Epidermal melanocyte (primary cell): ENCODE results near the gene CYP3A4.
A peak's percentile ranks its signal among the peaks of the same experiment; 100 is the strongest.
"Not testable (repeated sequence)": the region's sequence is repeated elsewhere in the genome, so short reads cannot be mapped to it uniquely, and the experiment has no call there.

ENCODE experiments used
- DNase-seq: peaks from one replicate; pipeline ENCODE4 v3.0.0; 2011; ENCODE audit warnings: low spot score; ENCODE audit not compliant: insufficient read length

CYP3A4 gene

DNA sequence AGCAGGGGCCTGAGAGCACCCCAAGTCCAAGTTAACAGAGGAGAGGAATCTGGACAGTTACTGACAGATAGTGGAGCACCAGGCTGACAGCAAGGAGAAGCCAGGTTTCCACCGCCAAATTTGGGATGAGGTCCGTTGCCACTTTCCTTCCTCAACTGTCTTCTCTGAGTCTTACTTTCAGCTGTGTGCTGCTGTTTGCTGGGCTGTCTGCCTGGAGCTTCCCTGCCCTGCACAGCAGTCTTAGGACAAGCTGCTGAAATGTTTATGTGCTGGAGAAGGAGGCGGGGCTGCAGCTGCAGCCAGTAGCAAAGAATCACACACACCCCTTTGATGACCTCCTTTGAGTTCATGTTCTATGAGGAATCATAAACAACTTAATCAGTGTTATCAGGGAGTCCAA, 31.6 kb downstream of the CYP3A4 start:
- DNase-seq: no peak

DNA sequence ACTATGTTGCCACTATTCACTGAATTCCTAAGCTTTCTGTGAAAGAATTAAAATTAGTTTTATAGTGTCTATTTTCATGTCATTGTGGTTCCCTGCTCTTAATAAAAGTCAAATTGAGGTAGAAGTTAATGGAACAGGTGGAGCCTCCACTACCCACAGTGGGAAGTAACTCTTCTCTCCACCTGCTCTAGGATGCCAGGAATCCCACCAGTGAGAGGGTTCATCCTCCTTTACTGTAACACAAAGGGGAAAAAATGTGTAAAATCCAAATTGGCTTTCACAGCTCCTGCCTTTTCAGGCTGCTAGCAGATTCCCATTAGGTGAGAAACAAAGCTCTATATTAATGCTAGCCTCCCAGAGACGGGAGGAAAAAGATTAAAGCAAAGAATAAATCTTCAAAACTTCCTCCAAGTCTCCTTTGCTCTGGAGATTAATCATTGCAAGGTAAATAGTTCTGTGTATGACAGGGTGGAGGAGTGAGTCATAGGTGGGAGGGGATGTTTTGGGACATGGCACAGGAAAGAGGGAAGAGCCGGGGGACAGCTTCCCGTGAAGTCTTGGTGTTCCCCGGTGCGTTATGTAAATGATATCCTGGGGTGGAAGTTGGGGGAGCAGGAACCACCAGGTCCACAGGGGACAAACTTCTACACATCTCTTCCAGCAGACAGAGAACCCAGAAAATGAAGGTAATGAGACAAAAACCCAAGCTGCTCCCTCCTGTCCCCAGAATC, 32.5 kb downstream of the CYP3A4 start:
- not testable (repeated sequence) for DNase-seq

- DNase-seq: no peak
Measured at GRCh38 chr7:99748846-99749579, 35.0 kb downstream of the CYP3A4 start.

DNA sequence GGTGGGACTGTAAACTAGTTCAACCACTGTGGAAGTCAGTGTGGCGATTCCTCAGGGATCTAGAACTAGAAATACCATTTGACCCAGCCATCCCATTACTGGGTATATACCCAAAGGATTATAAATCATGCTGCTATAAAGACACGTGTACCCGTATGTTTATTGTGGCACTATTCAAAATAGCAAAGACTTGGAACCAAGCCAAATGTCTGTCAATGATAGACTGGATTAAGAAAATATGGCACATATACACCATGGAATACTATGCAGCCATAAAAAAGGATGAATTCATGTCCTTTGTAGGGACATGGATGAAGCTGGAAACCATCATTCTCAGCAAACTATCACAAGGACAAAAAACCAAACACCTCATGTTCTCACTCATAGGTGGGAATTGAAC, 37.1 kb downstream of the CYP3A4 start:
- DNase-seq: not testable (repeated sequence)

GRCh38 chr7:99745395-99745794, 38.6 kb downstream of the CYP3A4 start:
- DNase-seq: not testable (repeated sequence)

- DNase-seq: no peak
Measured at GRCh38 chr7:99742737-99743394, 41.1 kb downstream of the CYP3A4 start.

- DNase-seq: no peak
Measured at GRCh38 chr7:99741441-99741795, 42.6 kb downstream of the CYP3A4 start.

DNA sequence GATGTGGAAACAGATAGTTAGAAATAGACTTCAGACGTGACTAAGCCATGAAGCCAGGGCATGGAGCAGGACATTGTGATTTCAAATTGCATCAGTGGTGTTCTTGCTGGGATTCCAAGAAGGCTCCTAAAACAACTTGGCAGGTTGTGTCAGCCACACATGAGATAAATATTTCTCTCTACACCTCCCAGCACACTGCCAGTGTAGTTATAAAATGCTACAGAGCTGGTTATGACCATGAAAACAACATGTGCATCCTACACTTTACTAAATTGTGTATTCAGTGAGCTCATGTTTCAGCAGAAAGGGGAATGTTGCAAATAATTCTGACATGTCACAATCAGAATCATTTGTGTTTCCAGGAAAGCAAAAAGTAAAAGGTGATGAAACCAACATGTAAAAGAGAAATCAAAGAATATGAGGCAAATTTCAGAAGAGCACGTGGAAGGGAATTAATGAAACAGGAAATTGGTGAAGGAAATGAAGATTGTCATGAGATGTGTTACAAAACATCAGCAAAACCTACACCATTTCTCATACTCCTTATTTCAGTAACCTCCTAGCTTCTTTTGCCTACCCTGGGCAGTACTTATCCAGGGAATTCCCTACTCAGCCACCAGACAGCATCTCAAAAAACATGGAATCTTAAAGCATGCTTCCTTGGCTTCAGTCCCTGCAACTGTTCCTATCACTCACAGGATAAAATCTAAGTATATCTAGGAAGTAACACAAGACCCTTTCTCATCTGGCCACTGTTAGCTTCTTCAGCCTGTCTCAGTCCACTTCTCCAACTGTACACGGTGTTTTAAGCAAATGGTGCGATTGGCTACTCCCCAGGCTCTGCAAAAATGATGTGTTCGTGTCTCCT, 43.2 kb downstream of the CYP3A4 start:
- no peak for DNase-seq

DNA sequence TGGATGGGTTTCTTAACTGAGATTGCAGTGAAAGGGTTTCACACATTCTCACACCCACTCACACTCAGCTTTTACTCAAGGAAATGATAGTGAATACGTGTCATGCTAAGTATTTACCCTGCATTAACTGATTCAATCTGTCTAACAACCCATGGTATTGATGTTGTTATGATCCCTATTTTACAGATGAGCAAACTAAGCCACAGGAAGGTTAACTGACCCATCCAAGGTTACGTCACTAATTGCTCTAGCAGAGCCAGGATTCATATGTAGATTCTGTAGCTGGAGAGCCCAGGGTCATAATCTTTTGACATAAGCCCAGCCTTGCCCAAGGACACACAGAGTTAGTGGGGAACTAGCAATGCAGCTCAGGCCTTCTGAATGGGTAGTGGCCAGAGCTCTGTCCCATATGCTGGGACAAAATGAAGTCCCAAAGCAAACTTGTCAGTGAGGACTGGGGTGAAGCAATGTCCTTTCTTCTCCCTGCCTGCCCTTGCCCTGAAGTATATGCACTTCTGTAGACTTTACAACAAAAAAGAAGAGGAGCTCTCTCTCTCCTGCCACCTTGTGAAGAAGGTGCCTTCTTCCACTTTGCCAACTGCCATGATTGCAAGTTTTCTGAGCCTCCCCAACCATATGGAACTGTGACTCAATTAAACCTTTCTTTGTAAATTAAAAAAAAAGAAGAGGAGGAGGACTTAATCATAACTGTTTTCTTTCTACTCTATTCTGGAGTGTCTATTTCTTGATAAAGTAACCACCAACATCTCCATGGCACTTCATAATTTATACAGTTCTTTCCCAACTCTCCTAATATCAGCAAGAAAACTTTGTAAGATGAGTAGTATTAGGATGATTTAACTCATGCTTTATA, 44.0 kb downstream of the CYP3A4 start:
- DNase-seq: no peak

GRCh38 chr7:99737726-99738125, 46.3 kb downstream of the CYP3A4 start:
- DNase-seq: no peak

- not testable (repeated sequence) for DNase-seq
Measured at GRCh38 chr7:99736667-99737066, 47.3 kb downstream of the CYP3A4 start.

DNA sequence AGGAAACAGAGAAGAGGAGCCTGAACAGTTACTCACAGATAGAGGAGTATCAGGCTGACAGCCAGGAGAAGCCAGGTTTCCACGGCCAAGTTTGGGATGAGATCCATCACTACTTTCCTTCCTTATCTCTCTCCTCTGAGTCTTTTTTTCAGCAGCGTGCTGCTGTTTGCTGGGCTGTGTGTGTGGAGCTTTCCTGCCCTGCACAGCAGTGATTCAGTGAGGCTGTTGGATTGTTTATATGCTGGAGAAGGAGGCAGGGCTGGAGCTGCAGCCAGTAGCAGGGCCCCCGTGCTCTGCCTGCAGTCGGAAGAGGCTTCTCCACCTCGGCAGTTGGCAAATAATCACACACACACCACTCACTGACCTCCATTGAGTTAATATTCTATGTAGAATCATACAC, 49.0 kb downstream of the CYP3A4 start, which contains the start of gene CYP3A7:
Gene CYP3A7 (minus strand): TSS at position 210 of the 400 bp plus-strand sequence. CDS start 103 bp downstream, at position 107.
- no peak for DNase-seq

- DNase-seq: no peak
Measured at GRCh38 chr7:99733448-99733847, 50.5 kb downstream of the CYP3A4 start.

GRCh38 chr7:99733003-99733402, 51.0 kb downstream of the CYP3A4 start:
- no peak for DNase-seq

DNA sequence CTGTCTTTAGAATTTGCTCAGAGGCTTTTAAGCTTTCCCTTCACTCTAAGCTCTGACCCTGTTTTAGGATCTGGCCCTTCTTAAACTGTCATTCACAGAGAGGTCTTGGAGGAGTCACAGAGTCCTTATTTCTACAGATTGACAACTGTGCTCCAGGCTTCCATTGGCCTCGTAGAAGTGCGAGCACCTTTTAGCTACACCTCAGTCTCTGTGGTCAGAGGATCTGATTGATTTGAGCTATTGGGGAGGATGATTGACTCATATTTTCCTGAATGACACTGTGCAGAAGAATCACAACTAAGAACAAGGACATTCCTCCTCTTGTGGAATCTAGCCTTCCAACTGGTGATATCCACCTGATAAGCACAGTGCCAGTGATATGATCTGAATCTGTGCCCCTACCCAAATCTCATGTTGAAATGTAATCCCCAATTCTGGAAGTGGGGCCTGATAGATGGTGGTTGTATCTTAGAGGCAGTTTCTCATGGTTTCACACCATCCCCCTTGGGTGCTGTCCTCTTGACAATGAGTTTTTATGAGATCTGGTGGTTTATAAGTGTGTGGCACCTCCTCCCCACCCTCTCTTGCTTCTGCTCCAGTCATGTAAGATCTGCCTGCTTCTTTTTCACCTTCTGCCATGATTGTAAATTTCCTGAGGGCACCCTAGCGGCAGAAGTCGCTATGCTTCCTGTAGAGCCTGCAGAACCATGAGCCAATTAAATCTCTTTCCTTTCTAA, 52.2 kb downstream of the CYP3A4 start:
- DNase-seq: no peak

DNA sequence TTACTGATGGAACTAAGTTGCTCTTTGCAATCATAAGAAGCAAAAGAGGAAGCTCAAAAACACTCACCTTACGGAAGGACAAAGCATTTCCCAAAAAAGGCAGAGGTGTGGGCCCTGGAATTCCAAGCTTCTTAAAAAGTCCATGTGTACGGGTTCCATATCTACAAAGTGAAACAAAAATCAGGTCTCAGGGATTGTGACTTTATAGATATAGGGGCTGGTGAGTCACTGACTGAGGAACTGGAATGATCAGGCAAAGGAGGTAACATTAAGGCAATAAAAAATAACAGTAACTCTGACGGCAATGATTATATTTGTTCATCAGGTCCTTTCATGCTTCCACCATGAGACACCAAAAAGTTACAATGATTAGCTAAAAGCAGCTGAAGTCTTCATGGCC, 53.0 kb downstream of the CYP3A4 start:
- no peak for DNase-seq

- no peak for DNase-seq
Measured at GRCh38 chr7:99730238-99730810, 53.7 kb downstream of the CYP3A4 start.

DNA sequence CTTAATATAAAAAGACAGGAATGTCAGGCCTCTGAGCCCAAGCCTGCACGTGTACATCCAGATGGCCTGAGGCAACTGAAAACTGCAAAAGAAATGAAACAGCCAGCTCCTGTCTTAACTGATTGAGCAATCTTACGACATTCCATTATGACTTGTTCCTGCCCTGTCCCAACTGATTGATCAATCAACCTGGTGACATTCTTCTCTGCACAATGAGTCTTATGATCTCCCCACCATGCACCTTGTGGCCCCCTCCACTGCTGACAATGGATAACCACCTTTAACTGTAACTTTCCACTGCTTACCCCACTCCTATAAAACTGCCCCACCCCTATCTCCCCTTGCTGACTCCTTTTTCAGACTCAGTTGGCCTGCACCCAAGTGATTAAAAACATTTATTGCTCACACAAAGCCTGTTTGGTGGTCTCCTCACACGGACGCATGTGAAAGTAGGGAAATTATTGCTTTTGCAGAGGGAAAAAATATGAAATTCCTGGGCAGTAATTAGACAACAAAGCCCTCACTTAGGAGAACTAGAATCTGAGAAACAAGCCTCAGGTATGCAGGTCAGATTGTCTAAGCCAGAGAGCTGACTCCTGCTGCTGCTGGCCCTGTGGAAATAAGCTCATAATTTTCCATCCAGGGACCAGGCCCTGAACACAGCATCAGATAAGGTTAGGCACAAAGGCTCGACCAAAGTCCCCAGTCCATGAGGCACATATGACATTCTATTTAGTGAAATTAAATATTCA, 54.3 kb downstream of the CYP3A4 start:
- peak; percentile 26 for DNase-seq

GRCh38 chr7:99728615-99729014, 55.4 kb downstream of the CYP3A4 start:
- no peak for DNase-seq
